CD4-positive, alpha-beta T cell (primary cell): ENCODE results near the gene RPTOR. TPM values are rescaled to one million over a fixed set of nuclear protein-coding genes. Genes with fewer than 3 reads are reported as not detected.

Experiments used
- ATAC-seq: fragments of 200-7000 bp; cut with Tn5 transposase; one replicate; pipeline ENCODE4 v1.10.0; 2022; ENCODE audit warnings: mild to moderate bottlenecking; ENCODE audit not compliant: poor library complexity
- CTCF ChIA-PET: fragments of 350-600 bp; sonication (Branson Sonifier 250); formaldehyde crosslinking; loops from one replicate; lab custom pipeline; 2021; ENCODE audit warnings: antibody characterized with exemption, inconsistent platforms; lab: Charles Lee
- POLR2A ChIA-PET: fragments of 350-600 bp; sonication (Branson Sonifier 250); formaldehyde crosslinking; loops from one replicate; lab custom pipeline; 2021; ENCODE audit warnings: antibody characterized with exemption, inconsistent platforms; lab: Charles Lee
- DNase-seq, 14 experiments: peaks; one replicate each; pipeline ENCODE4 v3.0.0-alpha.2; 2013 to 2020; ENCODE audit warnings: mixed read lengths in 2 of 14
- H3K27ac ChIP-seq, 2 donors: one replicate each; pipeline versions ENCODE4 v1.5.1 to v1.7.0; 2013; ENCODE audit warnings: low read length in 2 of 2, low read depth in 1 of 2, mild to moderate bottlenecking in 1 of 2
- H3K27me3 ChIP-seq, 2 experiments: 1 replicate in 1 of 2; 2 replicates in 1 of 2; pipeline versions ENCODE4 v1.6.1 to v1.7.0; 2013; ENCODE audit warnings: low read length in 2 of 2, control low read depth in 1 of 2, mild to moderate bottlenecking in 1 of 2, moderate library complexity in 1 of 2; ENCODE audit not compliant: insufficient read depth in 2 of 2, control insufficient read depth in 1 of 2
- H3K36me3 ChIP-seq: one replicate; pipeline ENCODE4 v1.6.1; 2013; ENCODE audit warnings: low read length, control low read depth; ENCODE audit not compliant: insufficient read depth
- H3K4me1 ChIP-seq: one replicate; pipeline ENCODE4 v1.6.1; 2013; ENCODE audit warnings: low read length, control low read depth; ENCODE audit not compliant: insufficient read depth
- H3K4me3 ChIP-seq: one replicate; pipeline ENCODE4 v1.5.1; 2013; ENCODE audit warnings: mild to moderate bottlenecking, low read length, moderate library complexity
- H3K9me3 ChIP-seq, 2 experiments: 1 replicate in 1 of 2; 2 replicates in 1 of 2; pipeline versions ENCODE4 v1.6.1 to v1.7.0; 2013; ENCODE audit warnings: low read length in 2 of 2, mild to moderate bottlenecking in 2 of 2, control low read depth in 1 of 2, moderate library complexity in 1 of 2; ENCODE audit not compliant: control insufficient read depth in 1 of 2, insufficient read depth in 1 of 2
- H3K27ac Mint-ChIP-seq: one replicate; pipeline ENCODE4 v1.8.0; 2020; ENCODE audit warnings: mixed read lengths
- H3K27me3 Mint-ChIP-seq: one replicate; pipeline ENCODE4 v1.8.0; 2021; ENCODE audit warnings: mixed read lengths
- H3K36me3 Mint-ChIP-seq: one replicate; pipeline ENCODE4 v1.8.0; 2021; ENCODE audit warnings: low read depth, mixed read lengths
- H3K4me1 Mint-ChIP-seq: one replicate; pipeline ENCODE4 v1.8.0; 2021; ENCODE audit warnings: low read depth, mixed read lengths
- H3K4me3 Mint-ChIP-seq: one replicate; pipeline ENCODE4 v1.8.0; 2020; ENCODE audit warnings: mild to moderate bottlenecking, mixed read lengths
- H3K9me3 Mint-ChIP-seq: one replicate; pipeline ENCODE4 v1.8.0; 2020; ENCODE audit warnings: mixed read lengths
- CTCF ChIP-seq: fragments of 200-600 bp; IDR thresholded peaks from one replicate; pipeline ENCODE4 v1.8.0; 2022; ENCODE audit warnings: antibody characterized with exemption, mild to moderate bottlenecking
- intact Hi-C, 2 experiments: fragments of 100-400 bp; cut with DNase I in 1 of 2; cut with micrococcal nuclease in 1 of 2; formaldehyde crosslinking; loops; one replicate each; pipeline versions ENCODE4 v1.15.1 to v1.9.0; 2023 to 2025; cut with DNase I, micrococcal nuclease
- total RNA-seq, 174 experiments: library from RNA in 2 of 174; stranded (reverse) in 2 of 174; gene quantifications; one replicate each; pipeline ENCODE4 v1.2.3 and lab custom pipeline; 2021 to 2026

Gene RPTOR
- total RNA-seq, 2 experiments from 2014 or later, result 45.0 to 47.1 TPM

- DNase-seq (no peak), ATAC-seq (no peak)
- no peaks in the 10 kb centered on the region for H3K27me3 Mint-ChIP-seq
- Histone ChIP-seq H3K27me3 (no peaks in the 10 kb centered on the region), H3K36me3 (peaks cover 62% of the 10 kb centered on the region), H3K27ac (no peak overlapping the region), H3K4me1 (no peaks in the 10 kb centered on the region), H3K9me3 (no peaks in the 10 kb centered on the region), H3K4me3 (no peak overlapping the region)
- POLR2A ChIA-PET, result no interaction called here
- H3K27ac Mint-ChIP-seq, result no peak overlapping the region
- CTCF ChIA-PET, result no interaction called here
- H3K36me3 Mint-ChIP-seq, result peaks cover 44% of the 10 kb centered on the region
- intact Hi-C loops, result no loop called here
- no peaks in the 10 kb centered on the region for H3K9me3 Mint-ChIP-seq
- H3K4me1 Mint-ChIP-seq, result no peaks in the 10 kb centered on the region
- no peak overlapping the region for H3K4me3 Mint-ChIP-seq
- TF ChIP-seq CTCF, result no peak
Measured at GRCh38 chr17:80921159-80921558, 376.5 kb downstream of the RPTOR start.

GRCh38 chr17:80921741-80922579 is 377.3 kb downstream of the RPTOR start:
- Histone ChIP-seq H3K27me3 (no peaks in the 10 kb centered on the region), H3K9me3 (no peaks in the 10 kb centered on the region), H3K36me3 (peaks cover 67% of the 10 kb centered on the region), H3K27ac (no peak overlapping the region), H3K4me1 (no peaks in the 10 kb centered on the region), H3K4me3 (no peak overlapping the region)
- ChIA-PET CTCF (no interaction called here), POLR2A (no interaction called here)
- no peak overlapping the region for H3K4me3 Mint-ChIP-seq
- no peak overlapping the region for H3K27ac Mint-ChIP-seq
- no peaks in the 10 kb centered on the region for H3K27me3 Mint-ChIP-seq
- H3K36me3 Mint-ChIP-seq, result peaks cover 52% of the 10 kb centered on the region
- TF ChIP-seq CTCF, result no peak
- no peaks in the 10 kb centered on the region for H3K9me3 Mint-ChIP-seq
- no peak for DNase-seq
- intact Hi-C loops, result no loop called here
- ATAC-seq, result no peak
- H3K4me1 Mint-ChIP-seq, result no peaks in the 10 kb centered on the region

- Mint-ChIP-seq H3K9me3 (no peaks in the 10 kb centered on the region), H3K4me1 (no peaks in the 10 kb centered on the region), H3K4me3 (no peak overlapping the region), H3K27ac (no peak overlapping the region), H3K36me3 (peaks cover 52% of the 10 kb centered on the region), H3K27me3 (no peaks in the 10 kb centered on the region)
- ChIA-PET CTCF (no interaction called here), POLR2A (no interaction called here)
- H3K4me1 ChIP-seq, result no peaks in the 10 kb centered on the region
- H3K4me3 ChIP-seq, result no peak overlapping the region
- H3K27ac ChIP-seq, result no peak overlapping the region
- TF ChIP-seq CTCF, result no peak
- ATAC-seq (no peak), DNase-seq (no peak)
- intact Hi-C loops, result no loop called here
- H3K36me3 ChIP-seq, result peaks cover 71% of the 10 kb centered on the region
- no peaks in the 10 kb centered on the region for H3K9me3 ChIP-seq
- no peaks in the 10 kb centered on the region for H3K27me3 ChIP-seq
Measured at GRCh38 chr17:80922580-80923160, 378.0 kb downstream of the RPTOR start.
